K562 (cell line): ENCODE measurements around the gene MED15. TPM values are rescaled to one million over a fixed set of nuclear protein-coding genes. Genes with fewer than 3 reads are reported as not detected.
A peak's percentile ranks its signal among the peaks of the same experiment; 100 is the strongest.

Experiments
- ARID2 ChIP-seq: fragments of 450-650 bp; IDR thresholded peaks from 2 replicates; pipeline ENCODE4 v1.6.1; 2017; ENCODE audit warnings: antibody characterized with exemption, mild to moderate bottlenecking
- ERF ChIP-seq: fragments of 450-650 bp; formaldehyde crosslinking; IDR thresholded peaks from 2 replicates; pipeline ENCODE4 v1.4.0; 2020; ENCODE audit warnings: mild to moderate bottlenecking, mixed read lengths
- EWSR1 ChIP-seq: fragments of 450-650 bp; IDR thresholded peaks from 2 replicates; pipeline ENCODE4 v1.6.1; 2018; ENCODE audit warnings: borderline replicate concordance, mild to moderate bottlenecking, low read depth, moderate library complexity; ENCODE audit not compliant: partially characterized antibody
- GATA2 ChIP-seq: sonication (generic); formaldehyde crosslinking; IDR thresholded peaks from 2 replicates; pipeline ENCODE4 v1.4.0; 2020; ENCODE audit warnings: mild to moderate bottlenecking, missing genetic modification reagents
- MEIS2 ChIP-seq: fragments of 450-650 bp; IDR thresholded peaks from 2 replicates; pipeline ENCODE4 v1.6.1; 2014; ENCODE audit warnings: mild to moderate bottlenecking; ENCODE audit not compliant: partially characterized antibody
- NFRKB ChIP-seq: fragments of 450-650 bp; IDR thresholded peaks from 2 replicates; pipeline ENCODE4 v1.6.1; 2016; ENCODE audit warnings: low read depth
- POLR2AphosphoS5 ChIP-seq: IDR thresholded peaks from 2 replicates; pipeline ENCODE4 v1.6.1; 2011; ENCODE audit warnings: mild to moderate bottlenecking, low read depth, low read length, moderate library complexity; ENCODE audit not compliant: control insufficient read depth, insufficient read depth
- POLR2B ChIP-seq: fragments of 450-650 bp; IDR thresholded peaks from 2 replicates; pipeline ENCODE4 v1.6.1; 2018; ENCODE audit warnings: low read depth; ENCODE audit not compliant: partially characterized antibody
- PYGO2 ChIP-seq: fragments of 450-650 bp; IDR thresholded peaks from 2 replicates; pipeline ENCODE4 v1.6.1; 2016; ENCODE audit warnings: mild to moderate bottlenecking, missing genetic modification characterization, moderate library complexity, missing compliant biosample characterization
- SMARCA5 ChIP-seq: fragments of 450-650 bp; IDR thresholded peaks from 2 replicates; pipeline ENCODE4 v1.6.1; 2016
- ZBTB17 ChIP-seq: fragments of 450-650 bp; formaldehyde crosslinking; IDR thresholded peaks from 2 replicates; pipeline ENCODE4 v1.4.0; 2020; ENCODE audit warnings: mild to moderate bottlenecking
- polyA plus RNA-seq, 8 experiments: library from polyadenylated mRNA; depleted of rRNA in 4 of 8; stranded (reverse) in 5 of 8; unstranded in 3 of 8; fragments of >200 nt; fragmentation: Nextera tagmentation in 2 of 8; fragmentation: Illumina TruSeq in 1 of 8; extraction: Ambion mirVana in 2 of 8; extraction: Trizol in 1 of 8; gene quantifications; 2 replicates each; pipeline versions ENCODE4 v1.2.1 to v1.2.3, GENCODE V29; 2011 to 2014; ENCODE audit warnings: inconsistent platforms in 1 of 8, missing spikeins in 1 of 8
- total RNA-seq, 7 experiments: library from RNA; depleted of rRNA in 6 of 7; stranded (reverse); fragments of >200 nt in 6 of 7; fragmentation: Illumina TruSeq in 2 of 7; extraction: Trizol in 2 of 7; gene quantifications; 2 replicates each; pipeline versions ENCODE4 v1.2.1 to v1.2.3, GENCODE V29; 2011 to 2021; ENCODE audit warnings: low replicate concordance in 1 of 7
- TF ChIP-seq, protein P1 (sequence below): IDR thresholded peaks from 2 replicates; pipeline ENCODE4 v1.6.1; 2016; ENCODE audit warnings: missing genetic modification characterization, missing compliant biosample characterization
- TF ChIP-seq, protein P2 (sequence below): fragments of 250-450 bp; sonication (Bioruptor Pico); IDR thresholded peaks from 2 replicates; pipeline ENCODE4 v1.8.0; 2021; ENCODE audit warnings: moderate library complexity, mild to moderate bottlenecking, inconsistent platforms
- TF ChIP-seq, protein P3 (sequence below), 2 experiments: fragments of 450-650 bp; conservative IDR thresholded peaks; 2 replicates each; pipeline ENCODE4 v1.6.1; 2017; ENCODE audit warnings: mild to moderate bottlenecking in 2 of 2, moderate library complexity in 2 of 2
- TF ChIP-seq, protein P4 (sequence below): fragments of 250-450 bp; sonication (Bioruptor Pico); IDR thresholded peaks from 2 replicates; pipeline ENCODE4 v1.8.0; 2021; ENCODE audit warnings: borderline replicate concordance, mild to moderate bottlenecking, moderate library complexity; ENCODE audit not compliant: poor library complexity, severe bottlenecking
- TF ChIP-seq, protein P5 (sequence below): sonication (generic); formaldehyde crosslinking; IDR thresholded peaks from 2 replicates; pipeline ENCODE4 v1.8.0; 2022; ENCODE audit warnings: mild to moderate bottlenecking, missing genetic modification reagents

Gene MED15
- total and polyA plus RNA-seq, 9 of the 15 experiments (the other 6 are each of a cell fraction or from before 2014, with no cell fraction given) = 4.0 to 271 (median 60.1) TPM

DNA sequence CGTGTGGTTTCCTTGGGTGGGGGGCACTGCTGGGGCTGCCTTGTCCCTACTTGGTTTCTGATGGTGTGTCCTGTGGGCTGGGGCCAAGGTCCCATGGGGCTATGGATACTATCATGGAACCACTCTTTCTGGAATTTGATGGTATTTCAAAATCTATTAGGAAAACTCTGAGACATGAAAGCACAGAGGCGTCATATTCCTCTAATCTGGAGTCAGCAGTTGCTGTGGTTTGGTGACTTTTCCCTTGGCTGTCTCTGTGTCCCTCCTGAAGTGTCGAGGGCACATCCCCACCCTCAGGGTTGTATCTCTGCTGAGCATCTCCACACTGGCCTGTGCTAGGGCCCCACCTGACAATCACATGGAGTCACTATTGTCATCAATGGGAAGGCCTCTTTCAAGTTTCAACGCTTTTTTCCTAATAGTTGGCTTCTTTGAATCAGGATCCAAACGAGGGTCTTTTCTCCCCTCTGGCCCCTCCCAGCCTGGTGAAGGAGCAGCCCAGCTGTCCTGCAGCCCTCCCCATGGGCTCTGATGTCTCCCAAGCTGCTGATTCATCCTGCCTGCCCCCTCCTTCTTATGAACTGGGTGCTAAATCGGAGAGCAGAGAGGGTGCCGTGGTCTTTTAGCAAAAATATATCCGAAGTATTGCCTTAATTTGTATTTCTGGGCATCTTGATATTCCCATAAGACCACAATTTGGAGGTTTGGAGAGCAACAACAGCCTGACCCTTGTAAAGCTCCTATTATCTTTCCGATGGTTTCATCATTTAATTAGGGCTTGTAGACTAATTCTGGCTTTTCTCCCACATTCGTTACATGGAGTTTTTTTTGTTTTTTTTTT lies 38.5 kb downstream of the MED15 start (continued):
- TF ChIP-seq POLR2B (no peak), SMARCA5 (no peak), NFRKB (no peak), PYGO2 (peak; percentile 97), POLR2AphosphoS5 (peak; percentile 22; the same call in 1 of the 2 replicates), ERF (peak; percentile 96), EWSR1 (no peak), GATA2 (CRISPR knock-in tag) (peak; percentile 97), MEIS2 (no peak), ZBTB17 (peak; percentile 96), ARID2 (no peak)
- TF ChIP-seq, protein P1, sequence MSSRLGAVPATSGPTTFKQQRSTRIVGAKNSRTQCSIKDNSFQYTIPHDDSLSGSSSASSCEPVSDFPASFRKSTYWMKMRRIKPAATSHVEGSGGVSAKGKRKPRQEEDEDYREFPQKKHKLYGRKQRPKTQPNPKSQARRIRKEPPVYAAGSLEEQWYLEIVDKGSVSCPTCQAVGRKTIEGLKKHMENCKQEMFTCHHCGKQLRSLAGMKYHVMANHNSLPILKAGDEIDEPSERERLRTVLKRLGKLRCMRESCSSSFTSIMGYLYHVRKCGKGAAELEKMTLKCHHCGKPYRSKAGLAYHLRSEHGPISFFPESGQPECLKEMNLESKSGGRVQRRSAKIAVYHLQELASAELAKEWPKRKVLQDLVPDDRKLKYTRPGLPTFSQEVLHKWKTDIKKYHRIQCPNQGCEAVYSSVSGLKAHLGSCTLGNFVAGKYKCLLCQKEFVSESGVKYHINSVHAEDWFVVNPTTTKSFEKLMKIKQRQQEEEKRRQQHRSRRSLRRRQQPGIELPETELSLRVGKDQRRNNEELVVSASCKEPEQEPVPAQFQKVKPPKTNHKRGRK = no peak
- TF ChIP-seq, protein P2, sequence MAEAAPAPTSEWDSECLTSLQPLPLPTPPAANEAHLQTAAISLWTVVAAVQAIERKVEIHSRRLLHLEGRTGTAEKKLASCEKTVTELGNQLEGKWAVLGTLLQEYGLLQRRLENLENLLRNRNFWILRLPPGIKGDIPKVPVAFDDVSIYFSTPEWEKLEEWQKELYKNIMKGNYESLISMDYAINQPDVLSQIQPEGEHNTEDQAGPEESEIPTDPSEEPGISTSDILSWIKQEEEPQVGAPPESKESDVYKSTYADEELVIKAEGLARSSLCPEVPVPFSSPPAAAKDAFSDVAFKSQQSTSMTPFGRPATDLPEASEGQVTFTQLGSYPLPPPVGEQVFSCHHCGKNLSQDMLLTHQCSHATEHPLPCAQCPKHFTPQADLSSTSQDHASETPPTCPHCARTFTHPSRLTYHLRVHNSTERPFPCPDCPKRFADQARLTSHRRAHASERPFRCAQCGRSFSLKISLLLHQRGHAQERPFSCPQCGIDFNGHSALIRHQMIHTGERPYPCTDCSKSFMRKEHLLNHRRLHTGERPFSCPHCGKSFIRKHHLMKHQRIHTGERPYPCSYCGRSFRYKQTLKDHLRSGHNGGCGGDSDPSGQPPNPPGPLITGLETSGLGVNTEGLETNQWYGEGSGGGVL (CRISPR knock-in tag) = peak; percentile 92
- TF ChIP-seq, protein P3, sequence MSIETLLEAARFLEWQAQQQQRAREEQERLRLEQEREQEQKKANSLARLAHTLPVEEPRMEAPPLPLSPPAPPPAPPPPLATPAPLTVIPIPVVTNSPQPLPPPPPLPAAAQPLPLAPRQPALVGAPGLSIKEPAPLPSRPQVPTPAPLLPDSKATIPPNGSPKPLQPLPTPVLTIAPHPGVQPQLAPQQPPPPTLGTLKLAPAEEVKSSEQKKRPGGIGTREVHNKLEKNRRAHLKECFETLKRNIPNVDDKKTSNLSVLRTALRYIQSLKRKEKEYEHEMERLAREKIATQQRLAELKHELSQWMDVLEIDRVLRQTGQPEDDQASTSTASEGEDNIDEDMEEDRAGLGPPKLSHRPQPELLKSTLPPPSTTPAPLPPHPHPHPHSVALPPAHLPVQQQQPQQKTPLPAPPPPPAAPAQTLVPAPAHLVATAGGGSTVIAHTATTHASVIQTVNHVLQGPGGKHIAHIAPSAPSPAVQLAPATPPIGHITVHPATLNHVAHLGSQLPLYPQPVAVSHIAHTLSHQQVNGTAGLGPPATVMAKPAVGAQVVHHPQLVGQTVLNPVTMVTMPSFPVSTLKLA (conservative IDR thresholded peaks at IDR 0.05) = no peak
- TF ChIP-seq, protein P4, sequence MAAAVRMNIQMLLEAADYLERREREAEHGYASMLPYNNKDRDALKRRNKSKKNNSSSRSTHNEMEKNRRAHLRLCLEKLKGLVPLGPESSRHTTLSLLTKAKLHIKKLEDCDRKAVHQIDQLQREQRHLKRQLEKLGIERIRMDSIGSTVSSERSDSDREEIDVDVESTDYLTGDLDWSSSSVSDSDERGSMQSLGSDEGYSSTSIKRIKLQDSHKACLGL = peak; percentile 92
- TF ChIP-seq, protein P5, sequence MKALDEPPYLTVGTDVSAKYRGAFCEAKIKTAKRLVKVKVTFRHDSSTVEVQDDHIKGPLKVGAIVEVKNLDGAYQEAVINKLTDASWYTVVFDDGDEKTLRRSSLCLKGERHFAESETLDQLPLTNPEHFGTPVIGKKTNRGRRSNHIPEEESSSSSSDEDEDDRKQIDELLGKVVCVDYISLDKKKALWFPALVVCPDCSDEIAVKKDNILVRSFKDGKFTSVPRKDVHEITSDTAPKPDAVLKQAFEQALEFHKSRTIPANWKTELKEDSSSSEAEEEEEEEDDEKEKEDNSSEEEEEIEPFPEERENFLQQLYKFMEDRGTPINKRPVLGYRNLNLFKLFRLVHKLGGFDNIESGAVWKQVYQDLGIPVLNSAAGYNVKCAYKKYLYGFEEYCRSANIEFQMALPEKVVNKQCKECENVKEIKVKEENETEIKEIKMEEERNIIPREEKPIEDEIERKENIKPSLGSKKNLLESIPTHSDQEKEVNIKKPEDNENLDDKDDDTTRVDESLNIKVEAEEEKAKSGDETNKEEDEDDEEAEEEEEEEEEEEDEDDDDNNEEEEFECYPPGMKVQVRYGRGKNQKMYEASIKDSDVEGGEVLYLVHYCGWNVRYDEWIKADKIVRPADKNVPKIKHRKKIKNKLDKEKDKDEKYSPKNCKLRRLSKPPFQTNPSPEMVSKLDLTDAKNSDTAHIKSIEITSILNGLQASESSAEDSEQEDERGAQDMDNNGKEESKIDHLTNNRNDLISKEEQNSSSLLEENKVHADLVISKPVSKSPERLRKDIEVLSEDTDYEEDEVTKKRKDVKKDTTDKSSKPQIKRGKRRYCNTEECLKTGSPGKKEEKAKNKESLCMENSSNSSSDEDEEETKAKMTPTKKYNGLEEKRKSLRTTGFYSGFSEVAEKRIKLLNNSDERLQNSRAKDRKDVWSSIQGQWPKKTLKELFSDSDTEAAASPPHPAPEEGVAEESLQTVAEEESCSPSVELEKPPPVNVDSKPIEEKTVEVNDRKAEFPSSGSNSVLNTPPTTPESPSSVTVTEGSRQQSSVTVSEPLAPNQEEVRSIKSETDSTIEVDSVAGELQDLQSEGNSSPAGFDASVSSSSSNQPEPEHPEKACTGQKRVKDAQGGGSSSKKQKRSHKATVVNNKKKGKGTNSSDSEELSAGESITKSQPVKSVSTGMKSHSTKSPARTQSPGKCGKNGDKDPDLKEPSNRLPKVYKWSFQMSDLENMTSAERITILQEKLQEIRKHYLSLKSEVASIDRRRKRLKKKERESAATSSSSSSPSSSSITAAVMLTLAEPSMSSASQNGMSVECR = peak; percentile 19; the same call in 1 of the 2 replicates
